ENCODE data around the gene OLFM3.

The OLFM3 gene

GRCh38 chr1:101854271-101854670 lies 142.5 kb downstream of the OLFM3 start:
- H3K27ac ChIP-seq = no peak overlapping the region
- TF ChIP-seq ZFX (IDR thresholded peaks at IDR 0.05) (no peak), CTCF (conservative IDR thresholded peaks at IDR 0.05) (no peak)

- H3K27ac ChIP-seq = no peak overlapping the region
- TF ChIP-seq ZFX (IDR thresholded peaks at IDR 0.05) (no peak), CTCF (conservative IDR thresholded peaks at IDR 0.05) (no peak)
Observed at GRCh38 chr1:101852936-101853335, 143.8 kb downstream of the OLFM3 start.

- no peak overlapping the region for H3K27ac ChIP-seq
- no peak for TF ChIP-seq ZFX (IDR thresholded peaks at IDR 0.05)
- TF ChIP-seq CTCF (conservative IDR thresholded peaks at IDR 0.05) = no peak
Observed at GRCh38 chr1:101849356-101849755, 147.4 kb downstream of the OLFM3 start.

- TF ChIP-seq CTCF (conservative IDR thresholded peaks at IDR 0.05) = no peak
- TF ChIP-seq ZFX (IDR thresholded peaks at IDR 0.05) = no peak
- no peak overlapping the region for H3K27ac ChIP-seq
Observed at GRCh38 chr1:101847626-101848025, 149.1 kb downstream of the OLFM3 start.

GRCh38 chr1:101846820-101847219 lies 149.9 kb downstream of the OLFM3 start:
- H3K27ac ChIP-seq = no peak overlapping the region
- TF ChIP-seq ZFX (IDR thresholded peaks at IDR 0.05) (no peak), CTCF (conservative IDR thresholded peaks at IDR 0.05) (no peak)

- TF ChIP-seq ZFX (IDR thresholded peaks at IDR 0.05) = no peak
- no peak for TF ChIP-seq CTCF (conservative IDR thresholded peaks at IDR 0.05)
- H3K27ac ChIP-seq = no peak overlapping the region
Observed at GRCh38 chr1:101843160-101843559, 153.6 kb downstream of the OLFM3 start.

GRCh38 chr1:101841824-101842223 lies 154.9 kb downstream of the OLFM3 start:
- no peak for TF ChIP-seq ZFX (IDR thresholded peaks at IDR 0.05)
- no peak for TF ChIP-seq CTCF (conservative IDR thresholded peaks at IDR 0.05)
- H3K27ac ChIP-seq = no peak overlapping the region

Data from C4-2B (cell line).